ENCODE results near the gene PALD1. TPM values are rescaled to one million over a fixed set of nuclear protein-coding genes. Genes with fewer than 3 reads are reported as not detected.

PALD1 gene
- total RNA-seq, 3 donors from 2014 or later (not counting 1 experiment from before 2014, with no cell fraction given): 0.21 TPM; not detected in 2

- no peak for TF ChIP-seq CTCF (IDR thresholded peaks at IDR 0.05)
- Mint-ChIP-seq H3K9me3 (peaks cover 2% of the 10 kb centered on the region in 2 donors), H3K4me1 (peaks cover 91 to 93% of the 10 kb centered on the region in 2 donors), H3K36me3 (no peaks in the 10 kb centered on the region), H3K4me3 (peak overlapping the region; percentile 86), H3K27me3 (ENCODE audit: low read depth in 2 of 2) (no peaks in the 10 kb centered on the region), H3K27ac (peak overlapping the region; percentile 89 to 97)
- intact Hi-C loops (cut with micrococcal nuclease): loop anchor here (5.0 to 10.0 kb wide), 2 partner anchors 142 to 450 kb away; no protein-coding TSS in a partner anchor
- DNase-seq: no peak
- Histone ChIP-seq H3K9me3 (ENCODE audit: control insufficient read depth, insufficient read depth, low read length) (no peaks in the 10 kb centered on the region), H3K4me3 (ENCODE audit: low read length) (no peak overlapping the region), H3K27me3 (ENCODE audit: control insufficient read depth, insufficient read depth, low read length) (no peaks in the 10 kb centered on the region), H3K27ac (ENCODE audit: low read length) (no peak overlapping the region), H3K36me3 (ENCODE audit: control insufficient read depth, insufficient read depth, low read length) (no peaks in the 10 kb centered on the region), H3K4me1 (ENCODE audit: control insufficient read depth, insufficient read depth, low read length) (peaks cover 57% of the 10 kb centered on the region)
- no peak for ATAC-seq
- 100% methylated on average over 1 of the region's 2 CpGs for WGBS (ENCODE audit: insufficient coverage)
Measured at GRCh38 chr10:70615211-70615610, 136.6 kb downstream of the PALD1 start.

GRCh38 chr10:70615784-70616522 is 137.4 kb downstream of the PALD1 start:
- ATAC-seq (no peak), DNase-seq (no peak)
- Mint-ChIP-seq H3K4me3 (peak overlapping the region; percentile 86), H3K4me1 (peaks cover 85 to 88% of the 10 kb centered on the region in 2 donors), H3K36me3 (no peaks in the 10 kb centered on the region), H3K27ac (peak overlapping the region; percentile 89 to 97), H3K27me3 (ENCODE audit: low read depth in 2 of 2) (no peaks in the 10 kb centered on the region), H3K9me3 (peaks cover 2% of the 10 kb centered on the region in 2 donors)
- no peak for TF ChIP-seq CTCF (IDR thresholded peaks at IDR 0.05)
- Histone ChIP-seq H3K4me1 (ENCODE audit: control insufficient read depth, insufficient read depth, low read length) (peaks cover 52% of the 10 kb centered on the region), H3K4me3 (ENCODE audit: low read length) (no peak overlapping the region), H3K27ac (ENCODE audit: low read length) (peak overlapping the region; percentile 76), H3K9me3 (ENCODE audit: control insufficient read depth, insufficient read depth, low read length) (no peaks in the 10 kb centered on the region), H3K27me3 (ENCODE audit: control insufficient read depth, insufficient read depth, low read length) (no peaks in the 10 kb centered on the region), H3K36me3 (ENCODE audit: control insufficient read depth, insufficient read depth, low read length) (no peaks in the 10 kb centered on the region)
- intact Hi-C loops (cut with micrococcal nuclease): loop anchor here (1.0 to 10.0 kb wide), 4 partner anchors 13 to 451 kb away; partner anchors contain the start of gene PRF1
- WGBS (ENCODE audit: insufficient coverage): 9% methylated on average over 5 of the region's 7 CpGs

GRCh38 chr10:70616761-70617160 is 138.2 kb downstream of the PALD1 start:
- TF ChIP-seq CTCF (IDR thresholded peaks at IDR 0.05): no peak
- intact Hi-C loops (cut with micrococcal nuclease): loop anchor here (1.0 to 10.0 kb wide), 4 partner anchors 14 to 452 kb away; partner anchors contain the start of gene PRF1
- Mint-ChIP-seq H3K4me1 (peaks cover 81 to 84% of the 10 kb centered on the region in 2 donors), H3K27me3 (ENCODE audit: low read depth in 2 of 2) (no peaks in the 10 kb centered on the region), H3K4me3 (peak overlapping the region; percentile 86), H3K36me3 (no peaks in the 10 kb centered on the region), H3K9me3 (peaks cover under 1 to 1% of the 10 kb centered on the region in 2 donors), H3K27ac (peak overlapping the region; percentile 89 to 97)
- Histone ChIP-seq H3K27me3 (ENCODE audit: control insufficient read depth, insufficient read depth, low read length) (no peaks in the 10 kb centered on the region), H3K4me1 (ENCODE audit: control insufficient read depth, insufficient read depth, low read length) (peaks cover 46% of the 10 kb centered on the region), H3K36me3 (ENCODE audit: control insufficient read depth, insufficient read depth, low read length) (no peaks in the 10 kb centered on the region), H3K4me3 (ENCODE audit: low read length) (no peak overlapping the region), H3K27ac (ENCODE audit: low read length) (peak overlapping the region; percentile 76), H3K9me3 (ENCODE audit: control insufficient read depth, insufficient read depth, low read length) (no peaks in the 10 kb centered on the region)
- 33% methylated on average over 1 of the region's 4 CpGs for WGBS (ENCODE audit: insufficient coverage)
- peak; percentile 78 to 94 (median 82) for ATAC-seq
- peak in 1 of 2 donors; percentile 63 for DNase-seq

Other genes starting within 250 kb of the PALD1 start
- gene PPA1, start 245.3 kb upstream of the PALD1 start, total RNA-seq: 10 to 100 TPM; 17.0 to 26.5 (median 19.2) TPM
- gene NPFFR1, start 194.8 kb upstream of the PALD1 start, total RNA-seq: under 1 TPM in 1 of 3 donors, not detected in 2; 0.05 TPM
- 1 to 10 TPM; 1.2 to 1.5 (median 1.3) TPM for gene LRRC20, start 96.1 kb upstream of the PALD1 start, total RNA-seq
- 10 to 100 TPM; 60.6 to 71.6 (median 71.1) TPM for gene EIF4EBP2, start 74.6 kb upstream of the PALD1 start, total RNA-seq
- gene NODAL, start 37.1 kb upstream of the PALD1 start, total RNA-seq: not detected
- 1,000 to 10,000 TPM; 1,641 to 2,133 (median 1,982) TPM for gene PRF1, start 124.0 kb downstream of the PALD1 start, total RNA-seq
- gene ADAMTS14, start 193.7 kb downstream of the PALD1 start, total RNA-seq: 1 to 10 TPM in 2 of 3 donors, under 1 TPM in 1; 0.70 to 1.5 (median 1.1) TPM

Data from natural killer cell (primary cell).